AG09319 (cell line): Measurements from ENCODE around the gene GADD45G.

ENCODE experiments used
- DNase-seq: peaks from one replicate; pipeline ENCODE4 v3.0.0-alpha.2; 2010; ENCODE audit warnings: low read depth; ENCODE audit errors: extremely low read depth
- CTCF ChIP-seq: IDR thresholded peaks from 2 replicates; pipeline ENCODE4 v1.5.1; 2011; ENCODE audit warnings: low read depth, mild to moderate bottlenecking, inconsistent platforms, low read length, moderate library complexity

The GADD45G gene

DNA sequence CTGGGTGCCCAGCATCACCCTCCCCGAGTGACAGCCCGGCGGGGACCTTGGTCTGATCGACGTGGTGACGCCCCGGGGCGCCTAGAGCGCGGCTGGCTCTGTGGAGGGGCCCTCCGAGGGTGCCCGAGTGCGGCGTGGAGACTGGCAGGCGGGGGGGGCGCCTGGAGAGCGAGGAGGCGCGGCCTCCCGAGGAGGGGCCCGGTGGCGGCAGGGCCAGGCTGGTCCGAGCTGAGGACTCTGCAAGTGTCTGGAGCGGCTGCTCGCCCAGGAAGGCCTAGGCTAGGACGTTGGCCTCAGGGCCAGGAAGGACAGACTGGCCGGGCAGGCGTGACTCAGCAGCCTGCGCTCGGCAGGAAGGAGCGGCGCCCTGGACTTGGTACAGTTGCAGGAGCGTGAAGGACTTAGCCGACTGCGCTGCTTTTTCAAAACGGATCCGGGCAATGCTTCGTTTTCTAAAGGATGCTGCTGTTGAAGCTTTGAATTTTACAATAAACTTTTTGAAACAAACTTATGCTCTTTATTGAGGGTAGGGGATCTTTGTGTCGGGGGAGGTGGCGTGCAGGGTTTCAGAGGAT lies 1.3 kb downstream of the GADD45G start:
- peak; percentile 40 for DNase-seq

DNA sequence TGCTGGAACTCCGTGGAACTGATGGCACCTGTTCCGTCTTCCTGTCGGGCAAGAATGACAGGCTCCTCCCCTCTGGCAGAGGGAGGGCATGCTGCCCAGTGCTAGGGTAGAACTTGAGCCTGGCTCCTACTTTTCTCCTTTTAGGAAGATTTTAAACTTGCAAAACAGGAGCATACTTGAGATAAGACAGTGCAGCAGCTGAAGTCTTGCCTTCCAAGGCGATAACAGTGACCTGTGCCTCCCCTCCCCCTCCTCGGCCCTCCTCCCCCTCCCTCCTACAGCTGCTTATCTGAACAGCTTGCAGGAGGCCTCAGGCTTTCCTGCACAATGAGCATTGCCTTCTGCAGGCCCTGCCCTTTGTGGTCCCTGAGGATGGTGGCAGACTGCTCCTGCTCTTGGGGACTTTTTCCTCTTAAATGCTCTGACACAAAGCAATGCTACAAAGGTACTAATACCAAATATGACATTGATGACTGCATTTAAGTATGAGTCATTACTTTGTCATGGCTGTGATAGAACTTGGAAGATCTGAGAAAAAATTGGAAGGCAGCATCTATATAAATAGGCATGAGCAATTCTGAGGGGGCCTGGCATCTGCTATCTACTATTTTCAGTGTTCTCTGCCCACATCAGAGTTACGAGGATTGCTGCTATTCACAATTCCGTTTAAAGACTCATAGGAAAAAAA lies 2.0 kb downstream of the GADD45G start:
- DNase-seq: no peak
- TF ChIP-seq CTCF: no peak

More for the DNA sequence above, 1.3 kb downstream of the GADD45G start:
- TF ChIP-seq CTCF: no peak

- TF ChIP-seq CTCF: no peak
- no peak for DNase-seq
Measured at GRCh38 chr9:89608641-89609335, 4.0 kb downstream of the GADD45G start.

- no peak for TF ChIP-seq CTCF
- no peak for DNase-seq
Measured at GRCh38 chr9:89609426-89610006, 4.7 kb downstream of the GADD45G start.

DNA sequence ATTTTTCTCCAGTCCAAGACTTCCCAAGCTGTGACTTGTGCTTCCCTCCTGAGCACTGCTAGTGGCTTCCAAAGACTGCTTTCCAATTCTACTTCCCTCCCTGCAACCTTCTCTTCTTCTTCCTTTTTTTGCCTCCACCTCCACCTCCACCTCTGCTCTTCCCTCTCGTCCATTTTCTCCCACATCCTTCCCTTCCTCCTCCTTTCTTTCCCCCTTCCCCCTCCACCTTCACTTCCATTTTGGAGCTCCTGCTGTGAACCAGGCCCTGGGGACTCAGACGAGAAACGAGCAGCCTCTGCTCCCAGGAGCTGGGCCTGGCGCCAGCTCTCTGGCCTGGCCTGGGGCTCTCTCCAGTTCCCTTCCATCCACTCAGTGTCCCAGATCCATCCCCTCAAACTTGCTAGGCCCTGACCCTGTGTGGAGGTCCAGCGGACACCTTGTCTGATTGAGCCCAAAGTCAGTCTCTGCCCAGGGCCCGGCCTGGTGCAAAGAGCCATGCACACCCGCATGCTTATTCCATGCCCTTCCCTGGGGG lies 5.6 kb downstream of the GADD45G start:
- DNase-seq: no peak
- TF ChIP-seq CTCF: no peak

- TF ChIP-seq CTCF: no peak
- no peak for DNase-seq
Measured at GRCh38 chr9:89611425-89611824, 6.6 kb downstream of the GADD45G start.
